GM18526 (cell line): Measurements from ENCODE around the gene GNG4.

Source experiments
- POLR2A ChIP-seq: IDR thresholded peaks from 3 replicates; pipeline ENCODE4 v1.6.1; 2011; ENCODE audit not compliant: insufficient read length; ENCODE audit errors: extremely low read depth

Gene GNG4

GRCh38 chr1:235657747-235658526 is 8.4 kb upstream of the GNG4 start:
- no peak for TF ChIP-seq POLR2A

DNA sequence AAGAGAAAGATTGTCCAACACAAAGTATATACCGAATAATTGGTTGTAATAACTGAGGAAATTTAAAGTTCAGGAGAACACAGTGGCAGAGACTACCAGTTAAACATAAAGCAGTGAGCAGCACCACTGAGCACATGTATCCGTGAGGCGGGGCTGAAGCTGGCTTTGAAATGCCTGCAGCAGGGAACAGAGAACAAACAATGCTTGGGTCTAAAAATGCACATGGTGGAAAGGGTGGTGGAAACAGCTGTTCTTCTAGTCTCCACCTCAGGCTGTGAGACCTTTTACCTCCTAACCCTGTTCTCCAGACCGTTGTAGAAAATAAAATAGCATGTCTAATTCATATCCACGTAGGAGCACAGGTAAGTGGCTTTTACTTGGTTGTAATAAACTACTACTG is 7.7 kb upstream of the GNG4 start:
- TF ChIP-seq POLR2A: no peak

GRCh38 chr1:235652364-235652763 is 2.8 kb upstream of the GNG4 start:
- no peak for TF ChIP-seq POLR2A

GRCh38 chr1:235651170-235651806 is 1.7 kb upstream of the GNG4 start:
- no peak for TF ChIP-seq POLR2A

GRCh38 chr1:235650341-235651169 is 971 bp upstream of the GNG4 start:
- TF ChIP-seq POLR2A: no peak

DNA sequence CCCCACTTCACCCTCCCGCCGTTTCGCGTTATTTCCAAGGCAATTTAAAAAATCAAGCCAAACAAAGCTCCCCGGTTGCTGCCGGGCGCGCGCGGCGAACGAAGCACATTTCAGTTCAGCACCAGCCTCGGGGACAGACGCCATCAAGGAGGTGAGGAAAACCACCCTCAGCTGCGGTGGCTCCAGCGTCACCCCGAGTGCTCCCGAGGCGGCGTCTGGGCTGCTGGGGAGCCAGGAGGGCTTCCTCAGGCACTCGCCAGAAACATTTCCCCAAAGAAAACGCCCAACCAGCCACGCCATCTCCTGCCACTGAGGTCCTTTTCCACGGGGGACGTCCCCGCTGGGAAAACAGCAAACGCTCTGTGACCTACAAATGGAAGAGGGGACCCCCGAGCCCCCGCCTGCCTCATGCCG is 623 bp downstream of the GNG4 start:
- TF ChIP-seq POLR2A: no peak

GRCh38 chr1:235648407-235648907 is 1.1 kb downstream of the GNG4 start:
- no peak for TF ChIP-seq POLR2A

GRCh38 chr1:235646463-235646862 is 3.1 kb downstream of the GNG4 start:
- TF ChIP-seq POLR2A: no peak

DNA sequence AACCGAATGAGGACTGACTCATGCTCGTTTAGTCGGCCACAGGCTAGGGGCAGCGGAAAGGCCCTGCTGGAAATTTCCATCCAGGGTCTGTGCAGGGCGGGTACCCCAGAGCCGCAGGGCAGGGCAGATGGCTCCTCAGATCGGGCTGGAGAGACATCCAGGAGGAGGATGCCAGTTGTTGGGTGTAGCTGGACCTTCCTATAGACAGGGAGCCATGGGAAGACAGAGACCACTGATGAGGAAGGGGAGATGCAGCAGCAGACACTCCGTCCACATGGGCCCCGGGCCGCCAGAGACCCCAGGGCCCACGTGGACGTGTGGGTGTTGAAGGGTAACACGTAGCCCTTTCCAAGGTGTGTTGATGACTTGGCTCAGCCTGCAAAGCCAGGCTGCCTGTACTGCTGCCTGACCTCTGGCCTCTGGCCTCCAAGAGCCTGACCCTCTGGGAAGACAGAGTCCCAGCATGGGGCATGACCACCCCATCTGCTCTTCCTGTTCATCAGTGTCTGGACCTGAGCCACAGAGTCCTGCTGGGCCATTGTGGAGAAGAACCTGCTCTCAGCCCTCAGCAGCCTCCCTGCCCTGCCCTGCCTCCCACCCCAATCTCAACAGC is 4.8 kb downstream of the GNG4 start:
- TF ChIP-seq POLR2A: no peak

DNA sequence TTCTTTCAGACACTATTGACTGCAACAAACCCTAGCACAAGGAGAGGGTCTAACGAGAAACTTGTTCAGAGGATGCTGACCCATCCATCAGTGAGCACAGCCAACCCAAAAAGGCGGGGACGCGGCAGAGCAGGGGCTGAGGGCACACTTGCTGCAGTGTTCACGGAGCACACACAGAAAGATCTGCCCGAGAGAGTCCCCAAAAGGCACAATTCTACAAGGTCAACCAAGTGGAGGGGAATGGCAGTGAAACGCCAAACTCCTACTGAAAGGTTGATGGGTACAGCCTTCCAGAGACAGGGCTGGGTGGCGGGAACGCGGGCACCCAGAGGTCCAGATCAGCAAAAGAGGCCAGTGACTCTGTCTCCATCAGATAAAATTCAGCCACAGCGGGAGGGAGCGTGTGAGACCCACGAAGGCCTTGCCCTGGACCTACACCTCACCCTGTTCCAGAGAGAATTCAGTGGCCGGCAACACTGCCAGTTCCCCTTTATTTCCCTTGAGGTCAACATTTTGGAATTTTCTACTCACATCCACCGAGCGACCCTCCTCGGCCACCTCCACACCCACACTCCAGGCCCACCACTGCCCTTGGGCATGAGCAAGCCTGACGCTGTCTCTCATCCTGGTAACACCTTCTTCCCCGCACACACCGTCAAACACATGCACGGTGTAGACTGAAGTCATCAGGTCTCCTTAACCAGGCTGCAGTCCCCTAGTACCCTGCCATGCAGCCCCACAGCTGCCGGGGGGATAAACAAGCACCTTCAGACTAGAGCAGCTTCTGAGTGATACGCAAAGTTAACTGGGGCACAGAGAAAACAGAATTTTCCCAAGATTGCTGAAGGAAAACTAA is 5.5 kb downstream of the GNG4 start:
- no peak for TF ChIP-seq POLR2A

- no peak for TF ChIP-seq POLR2A
These were observed 6.6 kb downstream of the GNG4 start for GRCh38 chr1:235642943-235643371.

DNA sequence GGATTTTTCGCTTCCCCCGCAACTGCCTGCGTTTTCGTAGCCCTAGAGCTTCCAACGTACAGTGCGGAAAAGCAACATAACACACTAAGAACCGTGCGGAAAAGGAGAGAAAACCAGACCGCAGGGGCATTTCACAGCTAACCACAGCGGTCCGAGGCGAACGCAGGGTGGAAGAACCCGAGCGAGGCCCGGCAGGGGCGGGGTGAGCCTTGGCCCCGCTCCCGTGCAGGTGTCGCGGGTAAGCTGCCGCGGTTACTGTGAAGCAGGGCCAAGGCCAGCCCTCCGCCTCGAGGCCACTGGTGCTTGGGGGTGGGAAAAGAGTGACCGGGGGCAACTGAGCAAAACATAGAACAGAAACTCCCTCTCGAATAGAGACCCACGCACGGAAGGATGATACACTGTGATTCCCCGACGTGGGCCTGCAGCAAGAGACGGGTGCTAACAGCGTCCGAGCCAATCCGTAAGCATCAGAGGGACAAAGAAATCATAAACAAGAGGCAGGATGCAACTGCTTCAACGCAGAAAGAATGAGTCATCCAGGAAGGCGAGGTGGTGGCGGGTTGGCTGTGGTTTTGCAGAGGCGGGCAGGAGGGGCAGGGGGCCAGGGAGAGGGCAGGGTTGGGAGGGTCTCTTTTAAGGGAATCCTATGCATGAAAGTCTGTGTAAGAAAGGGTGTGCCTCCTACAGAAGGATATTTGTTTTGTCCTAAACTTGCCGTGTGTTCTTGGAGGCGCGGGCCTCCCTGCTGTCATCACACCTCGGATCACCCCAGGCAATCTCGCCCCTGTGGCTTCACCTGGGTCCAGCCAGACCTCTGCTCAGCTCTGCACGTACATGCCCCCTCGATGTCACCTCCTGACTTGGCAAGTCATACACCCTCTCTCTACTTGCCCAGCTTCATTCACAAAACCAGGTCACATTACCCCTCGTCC is 7.3 kb downstream of the GNG4 start:
- no peak for TF ChIP-seq POLR2A

GRCh38 chr1:235640580-235640979 is 9.0 kb downstream of the GNG4 start:
- no peak for TF ChIP-seq POLR2A
